ENCODE data around the gene APOO.
A peak's percentile ranks its signal among the peaks of the same experiment; 100 is the strongest.

Gene APOO
- total RNA-seq = 6.3 to 8.5 reads per million in 2 experiments

GRCh38 chrX:23907498-23908218, at the start of gene APOO, which contains the start of gene CXorf58:
TSS of gene APOO (minus strand) at chrX:23907938. CDS start at chrX:23907702, 236 bp downstream.
TSS of gene CXorf58 (plus strand) at chrX:23908006. CDS start at chrX:23910303, 2,297 bp downstream.
- DNase-seq (ENCODE audit: low read depth) = peak; percentile 85

GRCh38 chrX:23954396-23954795, 46.7 kb upstream of the APOO start:
- no peak for DNase-seq (ENCODE audit: low read depth)

- no peak for DNase-seq (ENCODE audit: low read depth)
These were observed 46.2 kb upstream of the APOO start for GRCh38 chrX:23953908-23954269.

GRCh38 chrX:23952984-23953907, 45.5 kb upstream of the APOO start:
- DNase-seq (ENCODE audit: low read depth) = no peak

GRCh38 chrX:23952391-23952790, 44.7 kb upstream of the APOO start:
- DNase-seq (ENCODE audit: low read depth) = no peak

GRCh38 chrX:23945206-23945605, 37.5 kb upstream of the APOO start:
- no peak for DNase-seq (ENCODE audit: low read depth)

GRCh38 chrX:23944234-23944633, 36.5 kb upstream of the APOO start:
- DNase-seq (ENCODE audit: low read depth) = no peak

- DNase-seq (ENCODE audit: low read depth) = no peak
These were observed 31.5 kb upstream of the APOO start for GRCh38 chrX:23939203-23939602.

GRCh38 chrX:23938690-23939089, 31.0 kb upstream of the APOO start:
- no peak for DNase-seq (ENCODE audit: low read depth)

- no peak for DNase-seq (ENCODE audit: low read depth)
These were observed 29.4 kb upstream of the APOO start for GRCh38 chrX:23937100-23937499.

- no peak for DNase-seq (ENCODE audit: low read depth)
These were observed 28.4 kb upstream of the APOO start for GRCh38 chrX:23936180-23936579.

GRCh38 chrX:23935106-23935505, 27.4 kb upstream of the APOO start:
- no peak for DNase-seq (ENCODE audit: low read depth)

- DNase-seq (ENCODE audit: low read depth) = no peak
These were observed 24.3 kb upstream of the APOO start for GRCh38 chrX:23932046-23932445.

GRCh38 chrX:23930894-23931604, 23.3 kb upstream of the APOO start:
- no peak for DNase-seq (ENCODE audit: low read depth)

GRCh38 chrX:23926015-23926414, 18.3 kb upstream of the APOO start:
- no peak for DNase-seq (ENCODE audit: low read depth)

GRCh38 chrX:23919706-23920320, 12.1 kb upstream of the APOO start:
- no peak for DNase-seq (ENCODE audit: low read depth)

- no peak for DNase-seq (ENCODE audit: low read depth)
These were observed 11.4 kb upstream of the APOO start for GRCh38 chrX:23919148-23919547.

- DNase-seq (ENCODE audit: low read depth) = no peak
These were observed 3.5 kb upstream of the APOO start for GRCh38 chrX:23911126-23911835.

GRCh38 chrX:23908219-23909004, 674 bp upstream of the APOO start:
- no peak for DNase-seq (ENCODE audit: low read depth)

- no peak for DNase-seq (ENCODE audit: low read depth)
These were observed 634 bp downstream of the APOO start for GRCh38 chrX:23907111-23907497.

Measured in T follicular helper cell (primary cell).